Heart left ventricle (tissue), 16 donors: ENCODE results near the gene RANGAP1. TPM values are rescaled to one million over a fixed set of nuclear protein-coding genes. Genes with fewer than 3 reads are reported as not detected.

ENCODE experiments used
- ATAC-seq, 4 donors: fragments of 200-7000 bp; cut with Tn5 transposase; one replicate each; pipeline ENCODE4 v1.9.1; 2020 to 2022; ENCODE audit warnings: moderate library complexity in 4 of 4, mild to moderate bottlenecking in 3 of 4, moderate number of reproducible peaks in 1 of 4
- DNase-seq, 5 donors: peaks; one replicate each; pipeline ENCODE4 v3.0.0-alpha.2; 2020
- H3K27ac ChIP-seq, 12 donors: fragments of 200-600 bp; sonication (generic) in 4 of 12; one replicate each; pipeline versions ENCODE4 v1.5.0 to v1.8.0; 2016 to 2022; ENCODE audit warnings: mild to moderate bottlenecking in 2 of 12
- H3K27me3 ChIP-seq, 9 donors: fragments of 200-600 bp; sonication (generic) in 2 of 9; one replicate each; pipeline versions ENCODE4 v1.5.1 to v1.8.0; 2016 to 2022; ENCODE audit warnings: mild to moderate bottlenecking in 3 of 9
- H3K36me3 ChIP-seq, 9 donors: fragments of 200-600 bp; sonication (generic) in 2 of 9; one replicate each; pipeline versions ENCODE4 v1.5.0 to v1.8.0; 2018 to 2022; ENCODE audit warnings: mild to moderate bottlenecking in 2 of 9
- H3K4me1 ChIP-seq, 12 donors: fragments of 200-600 bp; sonication (generic) in 4 of 12; one replicate each; pipeline versions ENCODE4 v1.5.0 to v1.8.0; 2016 to 2022; ENCODE audit warnings: mild to moderate bottlenecking in 3 of 12
- H3K4me3 ChIP-seq, 12 donors: fragments of 200-600 bp; sonication (generic) in 4 of 12; one replicate each; pipeline versions ENCODE4 v1.5.0 to v1.8.0; 2017 to 2022; ENCODE audit warnings: mild to moderate bottlenecking in 9 of 12, moderate library complexity in 4 of 12
- H3K9me3 ChIP-seq, 12 donors: fragments of 200-600 bp; sonication (generic) in 4 of 12; one replicate each; pipeline versions ENCODE4 v1.5.0 to v1.8.0; 2016 to 2022; ENCODE audit warnings: mild to moderate bottlenecking in 1 of 12
- POLR2A ChIP-seq, 2 donors: fragments of 450-650 bp; IDR thresholded peaks; one replicate each; pipeline ENCODE4 v1.6.1; 2017; ENCODE audit warnings: antibody characterized with exemption in 2 of 2, mild to moderate bottlenecking in 2 of 2, moderate library complexity in 2 of 2
- WGBS, 4 donors: extraction: QIAGEN DNeasy Blood & Tissue Kit in 2 of 4; methylation state at CpG; one replicate each; pipeline versions ENCODE4 v1.1.5 to v1.1.7; 2013 to 2018; 5-methylcytosine and 5-hydroxymethylcytosine counted together
- intact Hi-C, 10 donors: fragments of 100-400 bp; cut with DNase I; formaldehyde crosslinking; loops; one replicate each; pipeline versions ENCODE4 v1.11.1 to v1.14.2; 2022
- long read RNA-seq, 3 donors: library from polyadenylated mRNA; unstranded; transcript quantifications; one replicate each; pipeline ENCODE4 v2.0.0, GENCODE V29; 2020 to 2021
- polyA plus RNA-seq, 2 donors: library from polyadenylated mRNA; stranded (reverse); fragments of 200-250 nt; gene quantifications; one replicate each; pipeline ENCODE4 v1.2.3, GENCODE V29; 2013
- total RNA-seq, 9 donors: library from RNA; depleted of rRNA in 2 of 9; stranded (reverse); fragments of >200 nt in 2 of 9; fragmentation: NEBNext Ultra II Directional in 3 of 9; extraction: Animal tissue kit (Norgen Biotek cat#: 25700) in 3 of 9; gene quantifications; one replicate each; pipeline versions ENCODE4 v1.1.0 to v1.2.4, GENCODE V29; 2016 to 2023
- TF ChIP-seq, protein P1 (sequence below), 12 donors: fragments of 200-600 bp; sonication (generic) in 4 of 12; IDR thresholded peaks; one replicate each; pipeline versions ENCODE4 v1.5.0 to v1.8.0; 2018 to 2022; ENCODE audit warnings: antibody characterized with exemption in 12 of 12, mild to moderate bottlenecking in 5 of 12
- donor health status: ischemic (EF 13 %, LVEDD 7.1; RV severe dilation, severe dysfunction).
- donor health status: healthy with polysubstance abuse.
- donor health status: DM: no; HTN: yes; CAD: no.
- donor health status: DM: no; HTN: no; CAD: no.
- donor health status: ischemic (EF 25% LVEDD 6.9; RV normal size, moderate dysfunction).
- donor health status: ischemic (EF 25% LVEDD 5.7; RV mildly dilated, moderate dysfunction).
- donor health status: healthy.
- donor health status: DM: yes; HTN: yes; CAD: no.
- donor health status: ischemic (EF 35%, LVEDD 5.7; RV mildly dilated, moderate dysfunction).
- donor health status: nonischemic (EF 11% LVEDD 7.7; RV severe dilation, severe dysfunction).
- donor health status: DM: yes; HTN: yes; CAD: no.
- donor health status: PGD.
- donor health status: ischemic (EF 29% LVEDD 5.4; RV normal size, mild dysfunction).
- donor health status: nonischemic (EF 23%, LVEDD 6.1; RV moderate dilation, normal function).

The RANGAP1 gene, protein sequence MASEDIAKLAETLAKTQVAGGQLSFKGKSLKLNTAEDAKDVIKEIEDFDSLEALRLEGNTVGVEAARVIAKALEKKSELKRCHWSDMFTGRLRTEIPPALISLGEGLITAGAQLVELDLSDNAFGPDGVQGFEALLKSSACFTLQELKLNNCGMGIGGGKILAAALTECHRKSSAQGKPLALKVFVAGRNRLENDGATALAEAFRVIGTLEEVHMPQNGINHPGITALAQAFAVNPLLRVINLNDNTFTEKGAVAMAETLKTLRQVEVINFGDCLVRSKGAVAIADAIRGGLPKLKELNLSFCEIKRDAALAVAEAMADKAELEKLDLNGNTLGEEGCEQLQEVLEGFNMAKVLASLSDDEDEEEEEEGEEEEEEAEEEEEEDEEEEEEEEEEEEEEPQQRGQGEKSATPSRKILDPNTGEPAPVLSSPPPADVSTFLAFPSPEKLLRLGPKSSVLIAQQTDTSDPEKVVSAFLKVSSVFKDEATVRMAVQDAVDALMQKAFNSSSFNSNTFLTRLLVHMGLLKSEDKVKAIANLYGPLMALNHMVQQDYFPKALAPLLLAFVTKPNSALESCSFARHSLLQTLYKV
- total RNA-seq (10 to 100 TPM; 27.7 to 75.6 (median 35.0) TPM), polyA plus RNA-seq (100 to 1,000 TPM in 1 of 2 donors, 10 to 100 TPM in 1; 23.7 to 125 TPM)
- long read RNA-seq, donor 1, full-length matches to known transcripts, result 29 of 64 reads
- long read RNA-seq, donor 1, partial matches to known transcripts, result 11 of 64 reads
- long read RNA-seq, donor 1, other reads (novel, unspliced or antisense), result 24 of 64 reads
- long read RNA-seq, donor 2, full-length matches to known transcripts, result 148 of 268 reads
- long read RNA-seq, donor 2, partial matches to known transcripts, result 71 of 268 reads
- long read RNA-seq, donor 2, other reads (novel, unspliced or antisense), result 49 of 268 reads
- long read RNA-seq, donor 3, full-length matches to known transcripts, result 88 of 159 reads
- long read RNA-seq, donor 3, partial matches to known transcripts, result 29 of 159 reads
- long read RNA-seq, donor 3, other reads (novel, unspliced or antisense), result 42 of 159 reads

DNA sequence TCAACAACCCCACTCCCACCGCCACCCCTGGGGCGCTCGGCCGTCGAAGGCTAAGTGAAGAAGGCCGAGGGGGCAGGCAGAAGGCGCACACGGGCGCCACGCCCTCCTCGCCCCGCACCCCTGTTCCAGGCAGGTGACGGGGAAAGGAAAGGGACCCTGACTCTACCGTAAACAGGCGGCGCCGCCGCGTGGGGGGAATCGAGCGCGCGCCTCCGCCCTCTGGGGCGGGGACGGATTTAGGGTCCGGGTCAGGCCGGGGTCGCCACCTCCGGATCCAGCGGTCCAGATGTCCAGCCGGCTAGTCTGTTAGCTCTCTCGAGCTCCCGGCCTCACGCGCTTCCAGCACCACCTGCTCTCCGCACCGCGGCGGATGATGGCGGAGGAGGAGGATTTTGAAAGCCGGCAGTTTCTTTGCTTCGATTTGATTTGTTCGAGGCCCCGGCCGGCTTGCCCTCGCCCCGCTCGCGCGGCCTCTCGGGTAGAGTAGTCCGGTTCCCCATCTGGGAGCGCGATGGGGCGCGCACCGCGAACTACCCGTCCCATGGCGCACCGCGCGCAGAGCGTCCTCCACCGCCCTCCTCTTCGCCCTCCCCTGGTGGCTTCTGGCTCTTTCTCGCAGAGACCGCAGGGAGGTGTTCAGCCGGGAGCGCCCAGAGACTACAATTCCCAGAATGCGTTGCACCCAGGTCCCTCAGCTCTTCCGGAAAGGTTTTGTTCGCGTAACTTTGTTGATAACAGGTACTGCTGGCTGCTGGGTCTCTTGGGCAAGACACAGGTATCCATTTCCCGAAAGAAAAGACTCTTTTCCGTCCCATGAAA, at the start of gene RANGAP1:
Gene RANGAP1 (minus strand): TSS at position 368 of the 819 bp plus-strand sequence. CDS start 5,143 bp downstream, outside the sequence.
- H3K9me3 ChIP-seq, result no peaks in the 10 kb centered on the region
- peak within 1 kb of the TSS; percentile 59 to 97 (median 80) for H3K4me3 ChIP-seq
- peak; percentile 99 to 100 (median 100) for ATAC-seq
- intact Hi-C loops, result loop anchor here in 4 of 10 donors (1.0 to 10.0 kb wide), 6 partner anchors 81 to 361 kb away; partner anchors contain the start of gene TEF (in 1 of the 4)
- 0 to 1% (median 0%) methylated on average over 33 to 77 of the region's 77 CpGs for WGBS, 4 donors
- DNase-seq, result peak; percentile 98 to 99 (median 99)
- H3K27me3 ChIP-seq, result no peaks in the 10 kb centered on the region
- TF ChIP-seq, protein P1, sequence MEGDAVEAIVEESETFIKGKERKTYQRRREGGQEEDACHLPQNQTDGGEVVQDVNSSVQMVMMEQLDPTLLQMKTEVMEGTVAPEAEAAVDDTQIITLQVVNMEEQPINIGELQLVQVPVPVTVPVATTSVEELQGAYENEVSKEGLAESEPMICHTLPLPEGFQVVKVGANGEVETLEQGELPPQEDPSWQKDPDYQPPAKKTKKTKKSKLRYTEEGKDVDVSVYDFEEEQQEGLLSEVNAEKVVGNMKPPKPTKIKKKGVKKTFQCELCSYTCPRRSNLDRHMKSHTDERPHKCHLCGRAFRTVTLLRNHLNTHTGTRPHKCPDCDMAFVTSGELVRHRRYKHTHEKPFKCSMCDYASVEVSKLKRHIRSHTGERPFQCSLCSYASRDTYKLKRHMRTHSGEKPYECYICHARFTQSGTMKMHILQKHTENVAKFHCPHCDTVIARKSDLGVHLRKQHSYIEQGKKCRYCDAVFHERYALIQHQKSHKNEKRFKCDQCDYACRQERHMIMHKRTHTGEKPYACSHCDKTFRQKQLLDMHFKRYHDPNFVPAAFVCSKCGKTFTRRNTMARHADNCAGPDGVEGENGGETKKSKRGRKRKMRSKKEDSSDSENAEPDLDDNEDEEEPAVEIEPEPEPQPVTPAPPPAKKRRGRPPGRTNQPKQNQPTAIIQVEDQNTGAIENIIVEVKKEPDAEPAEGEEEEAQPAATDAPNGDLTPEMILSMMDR (IDR thresholded peaks at IDR 0.05), result peak in 10 of 12 donors; percentile 11 to 52 (median 27)
- peak in 1 of 2 donors; percentile 90 for TF ChIP-seq POLR2A (IDR thresholded peaks at IDR 0.05)
- H3K36me3 ChIP-seq, result peaks cover 0 to 31% (median 12%) of the 10 kb centered on the region in 9 donors
- peak within 1 kb of the TSS; percentile 56 to 91 (median 82) for H3K27ac ChIP-seq
- H3K4me1 ChIP-seq, result peaks cover 0 to 34% (median 17%) of the 10 kb centered on the region in 12 donors

GRCh38 chr22:41334951-41335635, 49.1 kb upstream of the RANGAP1 start:
- DNase-seq, result peak in 2 of 5 donors; percentile 48 to 56
- ATAC-seq, result peak; percentile 70 to 77 (median 73)
- no peak overlapping the region for H3K4me3 ChIP-seq
- TF ChIP-seq, protein P1 (IDR thresholded peaks at IDR 0.05), result no peak
- TF ChIP-seq POLR2A (IDR thresholded peaks at IDR 0.05), result no peak
- no peaks in the 10 kb centered on the region for H3K9me3 ChIP-seq
- peaks cover 0 to 21% (median 9%) of the 10 kb centered on the region in 12 donors for H3K4me1 ChIP-seq
- intact Hi-C loops, result no loop called here
- WGBS, 4 donors, result 60 to 70% (median 62%) methylated on average over 11 of the region's 11 CpGs
- H3K36me3 ChIP-seq, result peaks cover 0 to 84% (median 60%) of the 10 kb centered on the region in 9 donors
- H3K27ac ChIP-seq, result peak overlapping the region in 8 of 12 donors; percentile 3 to 80 (median 46)
- no peaks in the 10 kb centered on the region for H3K27me3 ChIP-seq

DNA sequence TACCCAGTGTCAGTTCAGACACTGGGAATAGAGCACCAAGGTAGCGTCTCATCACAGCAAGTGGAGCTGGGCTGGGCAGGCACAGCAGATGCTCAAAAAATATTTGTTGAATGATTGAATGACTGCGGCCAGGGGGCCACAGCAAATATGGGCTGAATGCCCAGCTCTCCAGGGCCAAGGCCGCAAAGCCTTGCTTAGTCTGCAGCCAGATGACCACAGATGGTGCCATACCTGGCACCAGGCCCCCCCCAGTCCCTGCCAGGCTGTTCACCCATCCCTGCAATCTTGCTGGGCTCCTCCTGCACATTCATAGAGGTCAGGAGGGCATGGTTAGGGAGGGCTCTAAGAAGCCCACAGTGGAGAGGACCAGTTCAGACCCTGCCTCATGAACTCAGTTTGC, 48.2 kb upstream of the RANGAP1 start:
- Histone ChIP-seq H3K36me3 (peaks cover 0 to 84% (median 60%) of the 10 kb centered on the region in 9 donors), H3K27me3 (no peaks in the 10 kb centered on the region), H3K27ac (peak overlapping the region in 4 of 12 donors; percentile 40 to 80 (median 56)), H3K4me3 (no peak overlapping the region), H3K4me1 (peaks cover 0 to 21% (median 9%) of the 10 kb centered on the region in 12 donors), H3K9me3 (no peaks in the 10 kb centered on the region)
- 45 to 74% (median 63%) methylated on average over 3 of the region's 3 CpGs for WGBS, 4 donors
- intact Hi-C loops, result no loop called here
- ATAC-seq (peak; percentile 6 to 59 (median 43)), DNase-seq (peak in 1 of 5 donors; percentile 54)
- TF ChIP-seq, protein P1 (IDR thresholded peaks at IDR 0.05), result no peak
- no peak for TF ChIP-seq POLR2A (IDR thresholded peaks at IDR 0.05)
